ENCODE data around the gene DLGAP3.
"Not testable (repeated sequence)": the region's sequence is repeated elsewhere in the genome, so short reads cannot be mapped to it uniquely, and the experiment has no call there.

Gene DLGAP3

DNA sequence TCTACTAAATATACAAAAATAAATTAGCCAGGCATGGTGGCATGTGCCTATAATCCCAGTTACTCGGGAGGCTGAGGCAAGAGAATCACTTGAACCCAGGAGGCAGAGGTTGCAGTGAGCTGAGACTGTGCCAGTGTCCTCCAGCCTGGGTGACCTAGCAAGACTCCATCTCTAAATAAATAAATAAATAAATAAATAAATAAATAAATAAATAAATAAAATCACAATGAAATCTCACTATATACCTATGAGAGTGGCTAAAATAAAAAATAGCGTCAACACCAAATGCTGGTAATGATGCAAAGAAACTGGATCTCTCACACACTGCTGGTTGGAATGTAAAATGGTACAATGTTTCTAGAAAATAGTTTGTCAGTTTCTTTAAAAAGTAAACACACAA, 110.6 kb downstream of the DLGAP3 start:
- H2BK5ac ChIP-seq (ENCODE audit: low read length); H3K14ac ChIP-seq (ENCODE audit: low read length); DNase-seq (ENCODE audit: low spot score); H3K27me3 ChIP-seq (ENCODE audit: control insufficient read depth in 3 of 3, insufficient read depth in 3 of 3, low read depth in 1 of 3, low read length in 3 of 3); H2BK12ac ChIP-seq (ENCODE audit: low read length); H3K4me2 ChIP-seq (ENCODE audit: insufficient read depth, low read length, poor library complexity, severe bottlenecking); H2BK120ac ChIP-seq (ENCODE audit: low read depth, low read length); H3K9me3 ChIP-seq (replicated peaks in 1 of 2; ENCODE audit: control insufficient read depth in 2 of 2, insufficient read depth in 1 of 2, low read depth in 1 of 2, low read length in 2 of 2); H3K23ac ChIP-seq (ENCODE audit: low read depth, low read length, poor library complexity); H3K27ac ChIP-seq (replicated peaks; ENCODE audit: low read length); H3K9ac ChIP-seq (ENCODE audit: low read depth, low read length, poor library complexity); H3K4ac ChIP-seq (ENCODE audit: low read length); H3K4me3 ChIP-seq (ENCODE audit: low read length in 2 of 2); H3K18ac ChIP-seq (ENCODE audit: low read length); H2AFZ ChIP-seq (ENCODE audit: low read length); H3K79me1 ChIP-seq (ENCODE audit: low read depth, low read length); H2BK15ac ChIP-seq (ENCODE audit: low read length); H4K8ac ChIP-seq (ENCODE audit: low read depth, low read length); H3K4me1 ChIP-seq (ENCODE audit: control insufficient read depth in 2 of 2, insufficient read depth in 1 of 2, low read depth in 1 of 2, low read length in 2 of 2); H4K91ac ChIP-seq (ENCODE audit: low read depth, low read length, poor library complexity); H2AK5ac ChIP-seq (ENCODE audit: low read depth, low read length); H3K36me3 ChIP-seq (replicated peaks in 1 of 2; ENCODE audit: control insufficient read depth in 2 of 2, insufficient read depth in 2 of 2, low read length in 2 of 2): not testable (repeated sequence)
- WGBS, 2 donors (ENCODE audit: extremely low coverage in 2 of 2, insufficient read length in 2 of 2, insufficient replicate concordance in 1 of 2) = no CpG with 5 or more reads among the region's 2 CpGs

DNA sequence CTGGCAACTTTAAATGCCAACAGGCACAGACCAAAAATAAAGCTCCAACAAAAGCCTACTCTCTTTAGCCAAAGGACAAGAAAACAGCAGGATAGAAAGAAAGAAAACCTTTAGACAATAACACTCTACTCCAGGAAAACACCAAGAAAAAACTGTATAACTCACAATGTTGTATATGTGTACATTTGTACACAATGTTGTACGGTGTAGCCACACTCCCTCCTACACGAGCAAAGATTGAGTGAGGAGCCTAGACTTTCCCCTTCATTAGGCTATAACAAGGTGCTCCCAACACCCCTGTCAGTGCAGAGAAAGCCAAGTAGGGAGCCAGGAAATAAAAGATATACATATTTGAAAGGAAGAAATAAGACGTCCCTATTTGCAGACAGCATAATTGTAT, 112.7 kb downstream of the DLGAP3 start:
- WGBS, 2 donors (ENCODE audit: extremely low coverage in 2 of 2, insufficient read length in 2 of 2, insufficient replicate concordance in 1 of 2) = no CpG with 5 or more reads among the region's 3 CpGs
- Histone ChIP-seq H2BK120ac (ENCODE audit: low read depth, low read length) (no peak overlapping the region), H3K4me1 (ENCODE audit: control insufficient read depth in 2 of 2, insufficient read depth in 1 of 2, low read depth in 1 of 2, low read length in 2 of 2) (peaks cover 0 to 1% of the 10 kb centered on the region in 2 donors), H3K4ac (ENCODE audit: low read length) (no peak overlapping the region), H2AK5ac (ENCODE audit: low read depth, low read length) (no peak overlapping the region), H2BK5ac (ENCODE audit: low read length) (no peak overlapping the region), H3K23ac (ENCODE audit: low read depth, low read length, poor library complexity) (no peak overlapping the region), H2BK12ac (ENCODE audit: low read length) (no peak overlapping the region), H3K14ac (ENCODE audit: low read length) (no peak overlapping the region), H4K91ac (ENCODE audit: low read depth, low read length, poor library complexity) (no peak overlapping the region), H3K9ac (ENCODE audit: low read depth, low read length, poor library complexity) (no peak overlapping the region), H3K79me1 (ENCODE audit: low read depth, low read length) (no peaks in the 10 kb centered on the region), H3K18ac (ENCODE audit: low read length) (no peak overlapping the region), H4K8ac (ENCODE audit: low read depth, low read length) (no peak overlapping the region), H3K4me2 (ENCODE audit: insufficient read depth, low read length, poor library complexity, severe bottlenecking) (no peak overlapping the region), H3K36me3 (replicated peaks in 1 of 2; ENCODE audit: control insufficient read depth in 2 of 2, insufficient read depth in 2 of 2, low read length in 2 of 2) (no peaks in the 10 kb centered on the region), H2BK15ac (ENCODE audit: low read length) (no peak overlapping the region), H3K4me3 (ENCODE audit: low read length in 2 of 2) (no peak overlapping the region), H3K27me3 (ENCODE audit: control insufficient read depth in 3 of 3, insufficient read depth in 3 of 3, low read depth in 1 of 3, low read length in 3 of 3) (no peaks in the 10 kb centered on the region), H2AFZ (ENCODE audit: low read length) (no peak overlapping the region), H3K9me3 (replicated peaks in 1 of 2; ENCODE audit: control insufficient read depth in 2 of 2, insufficient read depth in 1 of 2, low read depth in 1 of 2, low read length in 2 of 2) (no peaks in the 10 kb centered on the region), H3K27ac (replicated peaks; ENCODE audit: low read length) (no peak overlapping the region)
- no peak for DNase-seq (ENCODE audit: low spot score)

DNA sequence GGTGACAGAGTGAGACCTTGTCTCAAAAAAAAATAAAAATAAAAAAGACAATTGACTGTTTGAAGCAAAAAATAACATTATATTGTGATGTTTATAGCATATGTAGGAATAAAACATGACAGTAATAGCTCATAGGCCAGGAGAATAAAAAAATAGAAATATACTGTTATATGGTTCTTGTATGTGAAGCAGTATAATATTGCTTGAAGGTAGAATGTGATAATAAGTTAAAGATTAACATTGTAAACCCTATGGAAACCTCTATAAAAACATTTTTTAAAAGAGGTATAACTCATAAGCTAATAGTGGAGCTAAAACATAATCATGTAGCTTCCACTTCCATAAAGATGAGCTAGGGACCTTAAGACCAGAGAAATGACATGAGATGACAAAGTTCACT, 113.1 kb downstream of the DLGAP3 start:
- H2AFZ ChIP-seq (ENCODE audit: low read length) = no peak overlapping the region
- H3K9ac ChIP-seq (ENCODE audit: low read depth, low read length, poor library complexity) = no peak overlapping the region
- H3K14ac ChIP-seq (ENCODE audit: low read length) = no peak overlapping the region
- no peak overlapping the region for H3K18ac ChIP-seq (ENCODE audit: low read length)
- H3K27ac ChIP-seq (replicated peaks; ENCODE audit: low read length) = no peak overlapping the region
- H3K23ac ChIP-seq (ENCODE audit: low read depth, low read length, poor library complexity) = no peak overlapping the region
- no peak overlapping the region for H2BK15ac ChIP-seq (ENCODE audit: low read length)
- no peak overlapping the region for H3K4ac ChIP-seq (ENCODE audit: low read length)
- no peak overlapping the region for H2AK5ac ChIP-seq (ENCODE audit: low read depth, low read length)
- H3K4me3 ChIP-seq (ENCODE audit: low read length in 2 of 2) = no peak overlapping the region
- no peaks in the 10 kb centered on the region for H3K9me3 ChIP-seq (replicated peaks in 1 of 2; ENCODE audit: control insufficient read depth in 2 of 2, insufficient read depth in 1 of 2, low read depth in 1 of 2, low read length in 2 of 2)
- H3K79me1 ChIP-seq (ENCODE audit: low read depth, low read length) = no peaks in the 10 kb centered on the region
- DNase-seq (ENCODE audit: low spot score) = no peak
- no peak overlapping the region for H4K8ac ChIP-seq (ENCODE audit: low read depth, low read length)
- no peak overlapping the region for H2BK12ac ChIP-seq (ENCODE audit: low read length)
- no peak overlapping the region for H4K91ac ChIP-seq (ENCODE audit: low read depth, low read length, poor library complexity)
- H2BK120ac ChIP-seq (ENCODE audit: low read depth, low read length) = no peak overlapping the region
- no peaks in the 10 kb centered on the region for H3K27me3 ChIP-seq (ENCODE audit: control insufficient read depth in 3 of 3, insufficient read depth in 3 of 3, low read depth in 1 of 3, low read length in 3 of 3)
- no peak overlapping the region for H2BK5ac ChIP-seq (ENCODE audit: low read length)
- peaks cover 0 to 1% of the 10 kb centered on the region in 2 donors for H3K4me1 ChIP-seq (ENCODE audit: control insufficient read depth in 2 of 2, insufficient read depth in 1 of 2, low read depth in 1 of 2, low read length in 2 of 2)
- H3K4me2 ChIP-seq (ENCODE audit: insufficient read depth, low read length, poor library complexity, severe bottlenecking) = no peak overlapping the region
- no peaks in the 10 kb centered on the region for H3K36me3 ChIP-seq (replicated peaks in 1 of 2; ENCODE audit: control insufficient read depth in 2 of 2, insufficient read depth in 2 of 2, low read length in 2 of 2)
